Measurements from ENCODE around the gene CFAP74.

CFAP74 gene

GRCh38 chr1:1997576-1997975 lies 6.0 kb downstream of the CFAP74 start:
- no peak for DNase-seq (ENCODE audit: low read depth, low spot score)
- no peak overlapping the region for H3K4me3 ChIP-seq (ENCODE audit: low read depth, low read length)
- no peak for TF ChIP-seq CTCF (IDR thresholded peaks at IDR 0.05; ENCODE audit: low read depth, low read length)
- in situ Hi-C loops (cut with HindIII; ENCODE audit: low sequenced_read_pairs): no loop called here

- TF ChIP-seq CTCF (IDR thresholded peaks at IDR 0.05; ENCODE audit: low read depth, low read length): no peak
- no peak overlapping the region for H3K4me3 ChIP-seq (ENCODE audit: low read depth, low read length)
- no peak for DNase-seq (ENCODE audit: low read depth, low spot score)
- in situ Hi-C loops (cut with HindIII; ENCODE audit: low sequenced_read_pairs): no loop called here
Observed at GRCh38 chr1:1996207-1996651, 7.4 kb downstream of the CFAP74 start.

GRCh38 chr1:1994536-1994935 lies 9.1 kb downstream of the CFAP74 start:
- in situ Hi-C loops (cut with HindIII; ENCODE audit: low sequenced_read_pairs): no loop called here
- H3K4me3 ChIP-seq (ENCODE audit: low read depth, low read length): no peak overlapping the region
- no peak for TF ChIP-seq CTCF (IDR thresholded peaks at IDR 0.05; ENCODE audit: low read depth, low read length)
- DNase-seq (ENCODE audit: low read depth, low spot score): no peak

- TF ChIP-seq CTCF (IDR thresholded peaks at IDR 0.05; ENCODE audit: low read depth, low read length): no peak
- no peak for DNase-seq (ENCODE audit: low read depth, low spot score)
- in situ Hi-C loops (cut with HindIII; ENCODE audit: low sequenced_read_pairs): no loop called here
- H3K4me3 ChIP-seq (ENCODE audit: low read depth, low read length): no peak overlapping the region
Observed at GRCh38 chr1:1990222-1990621, 13.4 kb downstream of the CFAP74 start.

- DNase-seq (ENCODE audit: low read depth, low spot score): no peak
- no peak for TF ChIP-seq CTCF (IDR thresholded peaks at IDR 0.05; ENCODE audit: low read depth, low read length)
- in situ Hi-C loops (cut with HindIII; ENCODE audit: low sequenced_read_pairs): no loop called here
- no peak overlapping the region for H3K4me3 ChIP-seq (ENCODE audit: low read depth, low read length)
Observed at GRCh38 chr1:1989789-1990188, 13.8 kb downstream of the CFAP74 start.

- in situ Hi-C loops (cut with HindIII; ENCODE audit: low sequenced_read_pairs): no loop called here
- no peak for DNase-seq (ENCODE audit: low read depth, low spot score)
- no peak overlapping the region for H3K4me3 ChIP-seq (ENCODE audit: low read depth, low read length)
- no peak for TF ChIP-seq CTCF (IDR thresholded peaks at IDR 0.05; ENCODE audit: low read depth, low read length)
Observed at GRCh38 chr1:1989102-1989542, 14.5 kb downstream of the CFAP74 start.

All from astrocyte of the spinal cord (primary cell).